Memory B cell (primary cell): ENCODE measurements around the gene SOS1.
A peak's percentile ranks its signal among the peaks of the same experiment; 100 is the strongest.
"Not testable (repeated sequence)": the region's sequence is repeated elsewhere in the genome, so short reads cannot be mapped to it uniquely, and the experiment has no call there.

Source experiments
- ATAC-seq: fragments of 150-1000 bp; cut with Tn5 transposase; 2 replicates; pipeline ENCODE4 v1.10.0; 2021; ENCODE audit warnings: low read depth, mild to moderate bottlenecking, moderate library complexity
- DNase-seq, 2 donors: peaks; one replicate each; pipeline ENCODE4 v3.0.0; 2022; ENCODE audit warnings: low spot score in 2 of 2
- H3K27ac Mint-ChIP-seq: one replicate; pipeline ENCODE4 v1.8.0; 2022; ENCODE audit warnings: mild to moderate bottlenecking, moderate library complexity, mixed read lengths
- H3K27me3 Mint-ChIP-seq: one replicate; pipeline ENCODE4 v1.8.0; 2022; ENCODE audit warnings: mixed read lengths
- H3K36me3 Mint-ChIP-seq: one replicate; pipeline ENCODE4 v1.8.0; 2022; ENCODE audit warnings: mild to moderate bottlenecking, mixed read lengths
- H3K4me1 Mint-ChIP-seq: one replicate; pipeline ENCODE4 v1.8.0; 2022; ENCODE audit warnings: mixed read lengths
- H3K4me3 Mint-ChIP-seq: one replicate; pipeline ENCODE4 v1.8.0; 2022; ENCODE audit warnings: mild to moderate bottlenecking, moderate library complexity, mixed read lengths
- H3K9me3 Mint-ChIP-seq: one replicate; pipeline ENCODE4 v1.8.0; 2022; ENCODE audit warnings: mixed read lengths

The SOS1 gene

GRCh38 chr2:38947241-38948239 is 173.3 kb downstream of the SOS1 start:
- H3K27ac Mint-ChIP-seq: no peak overlapping the region
- H3K9me3 Mint-ChIP-seq: no peaks in the 10 kb centered on the region
- no peaks in the 10 kb centered on the region for H3K4me1 Mint-ChIP-seq
- ATAC-seq: peak; percentile 78
- peak; percentile 43 to 44 for DNase-seq
- no peaks in the 10 kb centered on the region for H3K36me3 Mint-ChIP-seq
- no peaks in the 10 kb centered on the region for H3K27me3 Mint-ChIP-seq
- no peak overlapping the region for H3K4me3 Mint-ChIP-seq

GRCh38 chr2:38945911-38946310 is 174.9 kb downstream of the SOS1 start:
- DNase-seq (no peak), ATAC-seq (no peak)
- no peak overlapping the region for H3K27ac Mint-ChIP-seq
- H3K27me3 Mint-ChIP-seq: no peaks in the 10 kb centered on the region
- no peaks in the 10 kb centered on the region for H3K9me3 Mint-ChIP-seq
- H3K4me3 Mint-ChIP-seq: no peak overlapping the region
- no peaks in the 10 kb centered on the region for H3K4me1 Mint-ChIP-seq
- H3K36me3 Mint-ChIP-seq: no peaks in the 10 kb centered on the region

GRCh38 chr2:38945372-38945771 is 175.5 kb downstream of the SOS1 start:
- H3K27ac Mint-ChIP-seq: no peak overlapping the region
- H3K4me1 Mint-ChIP-seq: no peaks in the 10 kb centered on the region
- H3K27me3 Mint-ChIP-seq: no peaks in the 10 kb centered on the region
- no peak for DNase-seq
- H3K4me3 Mint-ChIP-seq: no peak overlapping the region
- H3K36me3 Mint-ChIP-seq: no peaks in the 10 kb centered on the region
- no peak for ATAC-seq
- H3K9me3 Mint-ChIP-seq: no peaks in the 10 kb centered on the region

- DNase-seq: no peak
- H3K4me1 Mint-ChIP-seq: no peaks in the 10 kb centered on the region
- H3K4me3 Mint-ChIP-seq: no peak overlapping the region
- no peaks in the 10 kb centered on the region for H3K36me3 Mint-ChIP-seq
- no peaks in the 10 kb centered on the region for H3K9me3 Mint-ChIP-seq
- ATAC-seq: no peak
- no peaks in the 10 kb centered on the region for H3K27me3 Mint-ChIP-seq
- no peak overlapping the region for H3K27ac Mint-ChIP-seq
Observed at GRCh38 chr2:38943784-38944183, 177.1 kb downstream of the SOS1 start.

GRCh38 chr2:38940746-38941145 is 180.1 kb downstream of the SOS1 start:
- Mint-ChIP-seq H3K4me3 (no peak overlapping the region), H3K4me1 (no peaks in the 10 kb centered on the region), H3K27ac (no peak overlapping the region), H3K9me3 (no peaks in the 10 kb centered on the region), H3K36me3 (no peaks in the 10 kb centered on the region), H3K27me3 (peaks cover under 1% of the 10 kb centered on the region)
- DNase-seq (no peak), ATAC-seq (no peak)

GRCh38 chr2:38937548-38937947 is 183.3 kb downstream of the SOS1 start:
- H3K27me3 Mint-ChIP-seq: peaks cover 8% of the 10 kb centered on the region
- H3K36me3 Mint-ChIP-seq: no peaks in the 10 kb centered on the region
- no peak for ATAC-seq
- no peak overlapping the region for H3K4me3 Mint-ChIP-seq
- H3K9me3 Mint-ChIP-seq: no peaks in the 10 kb centered on the region
- no peak for DNase-seq
- no peak overlapping the region for H3K27ac Mint-ChIP-seq
- peaks cover 4% of the 10 kb centered on the region for H3K4me1 Mint-ChIP-seq

GRCh38 chr2:38936516-38936915 is 184.3 kb downstream of the SOS1 start:
- ATAC-seq, H3K4me3 Mint-ChIP-seq: not testable (repeated sequence)

GRCh38 chr2:38935568-38936172 is 185.2 kb downstream of the SOS1 start:
- no peaks in the 10 kb centered on the region for H3K36me3 Mint-ChIP-seq
- DNase-seq: no peak
- no peak overlapping the region for H3K4me3 Mint-ChIP-seq
- H3K9me3 Mint-ChIP-seq: no peaks in the 10 kb centered on the region
- ATAC-seq: no peak
- H3K27me3 Mint-ChIP-seq: peaks cover 8% of the 10 kb centered on the region
- peaks cover 4% of the 10 kb centered on the region for H3K4me1 Mint-ChIP-seq
- no peak overlapping the region for H3K27ac Mint-ChIP-seq

More at GRCh38 chr2:38936516-38936915, 184.3 kb downstream of the SOS1 start:
- not testable (repeated sequence) for H3K4me1 Mint-ChIP-seq, H3K27ac Mint-ChIP-seq, H3K27me3 Mint-ChIP-seq, H3K36me3 Mint-ChIP-seq, DNase-seq, H3K9me3 Mint-ChIP-seq

GRCh38 chr2:38934742-38935141 is 186.1 kb downstream of the SOS1 start:
- H3K4me3 Mint-ChIP-seq: no peak overlapping the region

GRCh38 chr2:38933653-38934052 is 187.2 kb downstream of the SOS1 start:
- Mint-ChIP-seq H3K4me3 (no peak overlapping the region), H3K36me3 (no peaks in the 10 kb centered on the region), H3K4me1 (peaks cover 4% of the 10 kb centered on the region), H3K27me3 (peaks cover 8% of the 10 kb centered on the region), H3K9me3 (no peaks in the 10 kb centered on the region), H3K27ac (no peak overlapping the region)
- DNase-seq (no peak), ATAC-seq (no peak)

More at GRCh38 chr2:38934742-38935141, 186.1 kb downstream of the SOS1 start:
- H3K27ac Mint-ChIP-seq: no peak overlapping the region
- H3K9me3 Mint-ChIP-seq: no peaks in the 10 kb centered on the region
- ATAC-seq (no peak), DNase-seq (no peak)
- peaks cover 8% of the 10 kb centered on the region for H3K27me3 Mint-ChIP-seq
- H3K36me3 Mint-ChIP-seq: no peaks in the 10 kb centered on the region
- peaks cover 4% of the 10 kb centered on the region for H3K4me1 Mint-ChIP-seq

- Mint-ChIP-seq H3K4me3 (no peak overlapping the region), H3K4me1 (peaks cover 4% of the 10 kb centered on the region), H3K27ac (no peak overlapping the region), H3K36me3 (no peaks in the 10 kb centered on the region), H3K9me3 (no peaks in the 10 kb centered on the region), H3K27me3 (peaks cover 8% of the 10 kb centered on the region)
- ATAC-seq: no peak
- DNase-seq: no peak
Observed at GRCh38 chr2:38932586-38932985, 188.3 kb downstream of the SOS1 start.
